K562 (cell line): ENCODE measurements around the gene TMEM86B. TPM values are rescaled to one million over a fixed set of nuclear protein-coding genes. Genes with fewer than 3 reads are reported as not detected.
A peak's percentile ranks its signal among the peaks of the same experiment; 100 is the strongest.

Source experiments
- BRF1 ChIP-seq: IDR thresholded peaks from 3 replicates; pipeline ENCODE4 v1.6.1; 2011; ENCODE audit warnings: borderline replicate concordance, mild to moderate bottlenecking; ENCODE audit not compliant: insufficient read length; ENCODE audit errors: extremely low read depth
- CBFB ChIP-seq: sonication (generic); formaldehyde crosslinking; IDR thresholded peaks from 2 replicates; pipeline ENCODE4 v1.4.0; 2020; ENCODE audit warnings: mild to moderate bottlenecking, missing genetic modification reagents
- CSDE1 ChIP-seq, 2 experiments: fragments of 450-650 bp; IDR thresholded peaks; 2 replicates each; pipeline ENCODE4 v1.6.1; 2016; ENCODE audit warnings: mild to moderate bottlenecking in 1 of 2
- DPF2 ChIP-seq: fragments of 450-650 bp; IDR thresholded peaks from 2 replicates; pipeline ENCODE4 v1.6.1; 2016
- ELF4 ChIP-seq: fragments of 450-650 bp; formaldehyde crosslinking; IDR thresholded peaks from 2 replicates; pipeline ENCODE4 v1.4.0; 2022; ENCODE audit warnings: missing genetic modification characterization
- EWSR1 ChIP-seq: fragments of 450-650 bp; IDR thresholded peaks from 2 replicates; pipeline ENCODE4 v1.6.1; 2018; ENCODE audit warnings: borderline replicate concordance, mild to moderate bottlenecking, low read depth, moderate library complexity; ENCODE audit not compliant: partially characterized antibody
- EZH2 ChIP-seq: IDR thresholded peaks from 2 replicates; pipeline ENCODE4 v1.6.1; 2012; ENCODE audit warnings: low read depth, mild to moderate bottlenecking, inconsistent platforms, low read length, borderline replicate concordance
- GATAD2A ChIP-seq: fragments of 450-650 bp; IDR thresholded peaks from 2 replicates; pipeline ENCODE4 v1.6.1; 2017
- GATAD2B ChIP-seq: fragments of 450-650 bp; IDR thresholded peaks from 2 replicates; pipeline ENCODE4 v1.6.1; 2017; ENCODE audit warnings: mild to moderate bottlenecking, borderline replicate concordance
- HDAC6 ChIP-seq: IDR thresholded peaks from 2 replicates; pipeline ENCODE4 v1.6.1; 2012; ENCODE audit warnings: low read depth, mild to moderate bottlenecking, control low read depth, inconsistent platforms, low read length, moderate library complexity
- MAZ ChIP-seq, 2 experiments: fragments of 450-650 bp in 1 of 2; sonication (generic) in 1 of 2; formaldehyde crosslinking; IDR thresholded peaks in 1 of 2; conservative IDR thresholded peaks in 1 of 2; 2 replicates each; pipeline versions ENCODE4 v1.4.0 to v1.5.0; 2020; ENCODE audit warnings: mild to moderate bottlenecking in 1 of 2, missing genetic modification reagents in 1 of 2
- SIN3A ChIP-seq, 2 experiments: fragments of 150-350 bp in 1 of 2; IDR thresholded peaks; 2 replicates each; pipeline ENCODE4 v1.6.1; 2011 to 2016; ENCODE audit warnings: borderline replicate concordance in 2 of 2, low read depth in 2 of 2, low read length in 2 of 2, mild to moderate bottlenecking in 2 of 2, moderate library complexity in 2 of 2; ENCODE audit not compliant: control insufficient read depth in 1 of 2
- ZFP30 ChIP-seq: fragments of 250-450 bp; sonication (Bioruptor Pico); IDR thresholded peaks from 2 replicates; pipeline ENCODE4 v1.8.0; 2022; ENCODE audit warnings: moderate library complexity, mild to moderate bottlenecking, inconsistent platforms, borderline replicate concordance
- ZKSCAN1 ChIP-seq: fragments of 150-350 bp; IDR thresholded peaks from 2 replicates; pipeline ENCODE4 v1.6.1; 2016; ENCODE audit warnings: low read depth, low read length
- ZKSCAN3 ChIP-seq: fragments of 250-450 bp; sonication (Bioruptor Pico); IDR thresholded peaks from 2 replicates; pipeline ENCODE4 v1.4.0; 2020
- ZNF644 ChIP-seq: fragments of 200-800 bp; sonication (Bioruptor generic); IDR thresholded peaks from 2 replicates; pipeline ENCODE4 v1.6.1; 2016; ENCODE audit warnings: low read depth, missing genetic modification characterization, missing compliant biosample characterization
- ZNF76 ChIP-seq: fragments of 250-450 bp; sonication (Bioruptor Pico); IDR thresholded peaks from 2 replicates; pipeline ENCODE4 v1.4.0; 2020; ENCODE audit warnings: mild to moderate bottlenecking, moderate library complexity, borderline replicate concordance
- ZSCAN29 ChIP-seq: fragments of 450-650 bp; IDR thresholded peaks from 2 replicates; pipeline ENCODE4 v1.6.1; 2017
- polyA plus RNA-seq, 8 experiments: library from polyadenylated mRNA; depleted of rRNA in 4 of 8; stranded (reverse) in 5 of 8; unstranded in 3 of 8; fragments of >200 nt; fragmentation: Nextera tagmentation in 2 of 8; fragmentation: Illumina TruSeq in 1 of 8; extraction: Ambion mirVana in 2 of 8; extraction: Trizol in 1 of 8; gene quantifications; 2 replicates each; pipeline versions ENCODE4 v1.2.1 to v1.2.3, GENCODE V29; 2011 to 2014; ENCODE audit warnings: inconsistent platforms in 1 of 8, missing spikeins in 1 of 8
- total RNA-seq, 7 experiments: library from RNA; depleted of rRNA in 6 of 7; stranded (reverse); fragments of >200 nt in 6 of 7; fragmentation: Illumina TruSeq in 2 of 7; extraction: Trizol in 2 of 7; gene quantifications; 2 replicates each; pipeline versions ENCODE4 v1.2.1 to v1.2.3, GENCODE V29; 2011 to 2021; ENCODE audit warnings: low replicate concordance in 1 of 7
- TF ChIP-seq, protein P1 (sequence below): fragments of 250-450 bp; sonication (Bioruptor Pico); IDR thresholded peaks from 2 replicates; pipeline ENCODE4 v1.8.0; 2021; ENCODE audit warnings: moderate library complexity, mild to moderate bottlenecking, inconsistent platforms
- TF ChIP-seq, protein P2 (sequence below): sonication (generic); formaldehyde crosslinking; IDR thresholded peaks from 2 replicates; pipeline ENCODE4 v1.8.0; 2022; ENCODE audit warnings: mild to moderate bottlenecking, missing genetic modification reagents
- TF ChIP-seq, protein P3 (sequence below): fragments of 250-450 bp; sonication (Bioruptor Pico); IDR thresholded peaks from 2 replicates; pipeline ENCODE4 v1.9.0; 2021; ENCODE audit warnings: mild to moderate bottlenecking
- TF ChIP-seq, protein P4 (sequence below): sonication (generic); formaldehyde crosslinking; IDR thresholded peaks from 2 replicates; pipeline ENCODE4 v1.8.1; 2022; ENCODE audit warnings: missing genetic modification reagents
- TF ChIP-seq, protein P5 (sequence below): sonication (generic); formaldehyde crosslinking; IDR thresholded peaks from 2 replicates; pipeline ENCODE4 v1.8.1; 2022; ENCODE audit warnings: missing genetic modification reagents

Gene TMEM86B
- total and polyA plus RNA-seq, 9 of the 15 experiments (the other 6 are each of a cell fraction or from before 2014, with no cell fraction given): 0.28 to 7.9 (median 2.1) TPM

DNA sequence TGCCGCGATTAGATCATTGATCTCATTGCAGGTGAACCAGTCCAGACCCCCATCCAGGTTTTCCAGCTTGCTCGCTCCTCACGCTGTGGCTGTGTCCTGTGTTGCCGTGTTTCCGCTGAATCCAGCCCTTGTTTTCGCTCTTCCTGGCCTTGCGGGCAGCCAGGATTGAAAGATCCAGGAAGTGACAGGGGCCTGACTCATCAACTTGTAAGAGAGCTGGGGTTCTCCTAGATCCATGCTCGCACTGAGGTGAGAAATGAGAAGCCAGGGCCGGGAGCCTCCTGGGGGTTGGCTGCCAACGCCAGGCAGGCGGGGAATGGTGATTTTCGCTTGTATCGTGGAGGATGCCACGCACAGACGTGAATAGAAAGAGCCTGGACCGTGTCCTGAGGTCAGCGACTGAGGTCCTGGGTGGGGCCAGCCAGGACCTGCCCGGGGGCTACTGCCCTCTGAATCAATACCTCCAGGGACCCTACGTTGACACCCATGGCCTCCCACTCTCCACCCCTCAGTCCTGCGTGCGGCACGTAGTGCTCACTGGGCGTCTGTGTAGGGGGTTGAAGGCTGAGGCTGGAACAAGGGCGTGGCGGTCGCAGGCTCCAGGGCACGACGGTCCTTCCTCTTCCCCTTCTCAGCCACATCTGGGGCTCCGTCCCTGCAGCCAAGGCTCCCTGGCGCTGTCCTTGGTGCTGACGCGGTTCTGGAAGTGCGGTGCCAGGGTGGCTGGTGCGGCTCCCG is 11.9 kb downstream of the TMEM86B start (continued):
- TF ChIP-seq BRF1: no peak
- TF ChIP-seq, protein P1, sequence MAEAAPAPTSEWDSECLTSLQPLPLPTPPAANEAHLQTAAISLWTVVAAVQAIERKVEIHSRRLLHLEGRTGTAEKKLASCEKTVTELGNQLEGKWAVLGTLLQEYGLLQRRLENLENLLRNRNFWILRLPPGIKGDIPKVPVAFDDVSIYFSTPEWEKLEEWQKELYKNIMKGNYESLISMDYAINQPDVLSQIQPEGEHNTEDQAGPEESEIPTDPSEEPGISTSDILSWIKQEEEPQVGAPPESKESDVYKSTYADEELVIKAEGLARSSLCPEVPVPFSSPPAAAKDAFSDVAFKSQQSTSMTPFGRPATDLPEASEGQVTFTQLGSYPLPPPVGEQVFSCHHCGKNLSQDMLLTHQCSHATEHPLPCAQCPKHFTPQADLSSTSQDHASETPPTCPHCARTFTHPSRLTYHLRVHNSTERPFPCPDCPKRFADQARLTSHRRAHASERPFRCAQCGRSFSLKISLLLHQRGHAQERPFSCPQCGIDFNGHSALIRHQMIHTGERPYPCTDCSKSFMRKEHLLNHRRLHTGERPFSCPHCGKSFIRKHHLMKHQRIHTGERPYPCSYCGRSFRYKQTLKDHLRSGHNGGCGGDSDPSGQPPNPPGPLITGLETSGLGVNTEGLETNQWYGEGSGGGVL (CRISPR knock-in tag): no peak
- TF ChIP-seq, protein P2, sequence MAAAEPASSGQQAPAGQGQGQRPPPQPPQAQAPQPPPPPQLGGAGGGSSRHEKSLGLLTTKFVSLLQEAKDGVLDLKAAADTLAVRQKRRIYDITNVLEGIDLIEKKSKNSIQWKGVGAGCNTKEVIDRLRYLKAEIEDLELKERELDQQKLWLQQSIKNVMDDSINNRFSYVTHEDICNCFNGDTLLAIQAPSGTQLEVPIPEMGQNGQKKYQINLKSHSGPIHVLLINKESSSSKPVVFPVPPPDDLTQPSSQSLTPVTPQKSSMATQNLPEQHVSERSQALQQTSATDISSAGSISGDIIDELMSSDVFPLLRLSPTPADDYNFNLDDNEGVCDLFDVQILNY (CRISPR knock-in tag): peak; percentile 88
- TF ChIP-seq, protein P3, sequence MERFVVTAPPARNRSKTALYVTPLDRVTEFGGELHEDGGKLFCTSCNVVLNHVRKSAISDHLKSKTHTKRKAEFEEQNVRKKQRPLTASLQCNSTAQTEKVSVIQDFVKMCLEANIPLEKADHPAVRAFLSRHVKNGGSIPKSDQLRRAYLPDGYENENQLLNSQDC: no peak
- TF ChIP-seq CSDE1 (IDR thresholded peaks at IDR 0.05): peak in 1 of 2 experiments; percentile 63; a peak in 1 of 4 replicates
- TF ChIP-seq MAZ (CRISPR knock-in tag; conservative IDR thresholded peaks at IDR 0.05 in 1 of 2, IDR thresholded peaks at IDR 0.05 in 1 of 2): peak; percentile 36 to 63; a peak in 3 of 4 replicates
- TF ChIP-seq DPF2: peak; percentile 95
- TF ChIP-seq SIN3A (IDR thresholded peaks at IDR 0.05; ENCODE audit: borderline replicate concordance in 2 of 2, control insufficient read depth in 1 of 2, low read depth in 2 of 2, low read length in 2 of 2): peak; percentile 98 to 99
- TF ChIP-seq CBFB (CRISPR knock-in tag): peak; percentile 96
- TF ChIP-seq, protein P4, sequence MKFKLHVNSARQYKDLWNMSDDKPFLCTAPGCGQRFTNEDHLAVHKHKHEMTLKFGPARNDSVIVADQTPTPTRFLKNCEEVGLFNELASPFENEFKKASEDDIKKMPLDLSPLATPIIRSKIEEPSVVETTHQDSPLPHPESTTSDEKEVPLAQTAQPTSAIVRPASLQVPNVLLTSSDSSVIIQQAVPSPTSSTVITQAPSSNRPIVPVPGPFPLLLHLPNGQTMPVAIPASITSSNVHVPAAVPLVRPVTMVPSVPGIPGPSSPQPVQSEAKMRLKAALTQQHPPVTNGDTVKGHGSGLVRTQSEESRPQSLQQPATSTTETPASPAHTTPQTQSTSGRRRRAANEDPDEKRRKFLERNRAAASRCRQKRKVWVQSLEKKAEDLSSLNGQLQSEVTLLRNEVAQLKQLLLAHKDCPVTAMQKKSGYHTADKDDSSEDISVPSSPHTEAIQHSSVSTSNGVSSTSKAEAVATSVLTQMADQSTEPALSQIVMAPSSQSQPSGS: peak; percentile 51
- TF ChIP-seq HDAC6: no peak
- peak; percentile 92; the same call in 1 of the 2 replicates for TF ChIP-seq GATAD2A
- peak; percentile 98 for TF ChIP-seq GATAD2B
- TF ChIP-seq ZSCAN29: peak; percentile 93
- peak; percentile 62; the same call in 1 of the 2 replicates for TF ChIP-seq ZKSCAN1
- TF ChIP-seq EWSR1: no peak
- no peak for TF ChIP-seq ZNF76 (CRISPR knock-in tag)
- TF ChIP-seq, protein P5, sequence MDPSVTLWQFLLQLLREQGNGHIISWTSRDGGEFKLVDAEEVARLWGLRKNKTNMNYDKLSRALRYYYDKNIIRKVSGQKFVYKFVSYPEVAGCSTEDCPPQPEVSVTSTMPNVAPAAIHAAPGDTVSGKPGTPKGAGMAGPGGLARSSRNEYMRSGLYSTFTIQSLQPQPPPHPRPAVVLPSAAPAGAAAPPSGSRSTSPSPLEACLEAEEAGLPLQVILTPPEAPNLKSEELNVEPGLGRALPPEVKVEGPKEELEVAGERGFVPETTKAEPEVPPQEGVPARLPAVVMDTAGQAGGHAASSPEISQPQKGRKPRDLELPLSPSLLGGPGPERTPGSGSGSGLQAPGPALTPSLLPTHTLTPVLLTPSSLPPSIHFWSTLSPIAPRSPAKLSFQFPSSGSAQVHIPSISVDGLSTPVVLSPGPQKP (CRISPR knock-in tag): no peak
- no peak for TF ChIP-seq EZH2
- no peak for TF ChIP-seq ZKSCAN3
- TF ChIP-seq ZFP30 (CRISPR knock-in tag): no peak
- TF ChIP-seq ELF4: peak; percentile 97
- peak; percentile 80; the same call in 1 of the 2 replicates for TF ChIP-seq ZNF644 (tag)
